TTC549 (cell line): ENCODE results near the gene HMOX2.

Experiments used
- FAIRE-seq: peaks from 2 replicates; lab custom pipeline; 2012; peaks lifted over from hg19 to GRCh38; lab: Jason Lieb, UNC

Gene HMOX2

DNA sequence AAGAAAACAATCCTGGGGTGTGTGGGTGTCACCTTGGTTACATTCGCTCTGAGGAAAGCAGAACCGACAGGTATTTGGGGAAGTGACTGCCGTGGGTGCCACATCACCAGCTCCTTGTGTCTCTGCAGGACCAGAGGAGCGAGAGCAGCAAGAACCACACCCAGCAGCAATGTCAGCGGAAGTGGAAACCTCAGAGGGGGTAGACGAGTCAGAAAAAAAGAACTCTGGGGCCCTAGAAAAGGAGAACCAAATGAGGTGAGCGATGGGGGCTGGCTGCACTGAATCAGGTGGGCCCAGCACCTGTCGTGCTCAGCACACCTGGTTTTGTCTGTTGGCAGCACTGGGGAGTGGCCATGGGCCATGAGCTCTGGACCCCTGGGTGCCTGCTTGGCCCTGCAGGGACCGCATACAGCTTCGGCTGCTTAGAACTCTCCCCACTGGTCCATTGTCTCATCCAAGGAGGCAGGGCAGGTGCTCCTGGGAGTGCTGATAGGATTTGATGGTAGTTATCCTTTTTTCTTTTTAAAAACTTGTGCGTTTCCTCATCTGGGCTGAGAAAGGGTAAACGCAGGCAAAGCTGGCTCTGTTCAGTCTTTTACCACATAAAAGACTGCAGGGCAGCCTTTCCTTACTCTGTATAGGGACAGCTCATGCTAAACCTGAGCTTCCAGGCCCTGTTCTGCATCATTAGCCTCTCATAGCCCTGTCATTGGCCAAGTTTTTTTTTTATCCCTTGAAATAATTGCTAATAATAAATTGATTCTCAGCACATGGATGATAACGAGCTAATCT is 29.4 kb downstream of the HMOX2 start:
- no peak for FAIRE-seq

DNA sequence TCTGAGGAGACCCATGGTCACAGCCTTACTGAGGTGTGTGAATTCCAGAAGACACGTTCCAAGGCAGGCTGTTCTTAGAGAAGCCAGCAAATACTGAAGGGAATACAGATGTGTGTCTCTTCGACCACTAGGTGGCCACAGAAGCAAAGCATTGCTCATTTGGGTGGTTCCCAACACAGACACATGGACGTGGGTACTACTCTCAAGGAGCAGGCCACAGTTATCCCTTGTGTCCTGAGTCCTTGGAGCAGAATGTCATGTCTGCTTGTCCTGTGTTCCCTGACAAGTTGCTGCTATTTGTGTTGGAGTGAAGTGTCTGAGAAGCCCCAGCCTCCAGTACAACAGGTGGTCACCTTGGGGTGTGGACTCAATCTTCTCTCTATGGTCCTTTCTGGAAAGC is 30.3 kb downstream of the HMOX2 start:
- peak; percentile 9 for FAIRE-seq

DNA sequence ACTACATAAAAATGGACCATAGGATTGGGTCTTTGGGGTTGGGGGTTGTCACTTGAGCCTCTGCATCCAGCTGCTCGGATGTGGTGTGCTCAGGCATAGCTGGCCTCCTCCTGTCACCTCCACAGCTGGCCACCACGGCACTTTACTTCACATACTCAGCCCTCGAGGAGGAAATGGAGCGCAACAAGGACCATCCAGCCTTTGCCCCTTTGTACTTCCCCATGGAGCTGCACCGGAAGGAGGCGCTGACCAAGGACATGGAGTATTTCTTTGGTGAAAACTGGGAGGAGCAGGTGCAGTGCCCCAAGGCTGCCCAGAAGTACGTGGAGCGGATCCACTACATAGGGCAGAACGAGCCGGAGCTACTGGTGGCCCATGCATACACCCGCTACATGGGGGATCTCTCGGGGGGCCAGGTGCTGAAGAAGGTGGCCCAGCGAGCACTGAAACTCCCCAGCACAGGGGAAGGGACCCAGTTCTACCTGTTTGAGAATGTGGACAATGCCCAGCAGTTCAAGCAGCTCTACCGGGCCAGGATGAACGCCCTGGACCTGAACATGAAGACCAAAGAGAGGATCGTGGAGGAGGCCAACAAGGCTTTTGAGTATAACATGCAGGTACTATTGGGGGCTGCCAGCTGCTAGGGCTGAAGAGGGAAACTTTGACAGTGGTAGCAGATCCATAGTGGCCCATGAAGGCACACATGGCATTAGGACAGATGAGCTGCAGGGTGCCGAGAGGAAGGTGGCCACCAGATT is 31.6 kb downstream of the HMOX2 start:
- no peak for FAIRE-seq

DNA sequence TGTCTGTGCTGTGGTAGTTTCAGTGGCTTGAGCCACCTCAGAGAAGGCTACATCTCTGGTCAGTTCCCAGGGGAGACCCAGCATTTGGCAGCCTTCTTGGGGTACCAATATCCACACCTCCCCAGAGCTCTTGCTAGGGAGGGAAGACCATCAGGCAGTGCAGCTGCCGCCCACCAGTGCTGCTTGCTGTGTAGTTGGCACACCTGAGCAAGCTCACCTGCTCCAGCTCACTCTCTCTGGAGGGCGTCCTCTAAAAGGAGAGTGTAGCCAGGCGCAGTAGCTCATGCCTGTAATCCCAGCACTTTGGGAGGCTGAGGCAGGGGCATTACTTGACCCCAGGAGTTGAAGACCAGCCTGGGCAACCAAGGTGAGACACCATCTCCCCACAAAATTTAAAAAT is 32.6 kb downstream of the HMOX2 start:
- no peak for FAIRE-seq

DNA sequence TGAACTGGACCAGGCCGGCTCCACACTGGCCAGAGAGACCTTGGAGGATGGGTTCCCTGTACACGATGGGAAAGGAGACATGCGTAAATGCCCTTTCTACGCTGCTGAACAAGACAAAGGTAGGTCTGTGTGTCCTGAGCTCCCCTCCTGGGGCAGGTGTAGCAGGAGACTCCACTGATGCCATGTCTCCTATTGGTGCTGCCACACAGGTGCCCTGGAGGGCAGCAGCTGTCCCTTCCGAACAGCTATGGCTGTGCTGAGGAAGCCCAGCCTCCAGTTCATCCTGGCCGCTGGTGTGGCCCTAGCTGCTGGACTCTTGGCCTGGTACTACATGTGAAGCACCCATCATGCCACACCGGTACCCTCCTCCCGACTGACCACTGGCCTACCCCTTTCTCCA is 33.2 kb downstream of the HMOX2 start:
- no peak for FAIRE-seq

DNA sequence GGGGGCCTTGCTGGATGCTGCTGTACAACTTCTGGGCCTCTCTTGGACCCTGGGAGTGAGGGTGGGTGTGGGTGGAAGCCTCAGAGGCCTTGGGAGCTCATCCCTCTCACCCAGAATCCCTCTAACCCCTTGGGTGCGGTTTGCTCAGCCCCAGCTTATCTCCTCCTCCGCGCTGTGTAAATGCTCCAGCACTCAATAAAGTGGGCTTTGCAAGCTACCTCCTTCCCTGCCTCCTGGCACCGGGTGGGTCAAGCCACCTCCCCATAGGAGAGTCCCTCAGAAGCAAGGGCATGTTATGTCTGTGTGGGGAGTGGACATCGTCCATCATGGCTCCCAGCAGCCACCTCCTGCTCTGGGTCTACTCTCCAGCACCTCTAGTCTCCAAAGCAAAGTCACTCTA is 33.9 kb downstream of the HMOX2 start:
- FAIRE-seq: no peak

DNA sequence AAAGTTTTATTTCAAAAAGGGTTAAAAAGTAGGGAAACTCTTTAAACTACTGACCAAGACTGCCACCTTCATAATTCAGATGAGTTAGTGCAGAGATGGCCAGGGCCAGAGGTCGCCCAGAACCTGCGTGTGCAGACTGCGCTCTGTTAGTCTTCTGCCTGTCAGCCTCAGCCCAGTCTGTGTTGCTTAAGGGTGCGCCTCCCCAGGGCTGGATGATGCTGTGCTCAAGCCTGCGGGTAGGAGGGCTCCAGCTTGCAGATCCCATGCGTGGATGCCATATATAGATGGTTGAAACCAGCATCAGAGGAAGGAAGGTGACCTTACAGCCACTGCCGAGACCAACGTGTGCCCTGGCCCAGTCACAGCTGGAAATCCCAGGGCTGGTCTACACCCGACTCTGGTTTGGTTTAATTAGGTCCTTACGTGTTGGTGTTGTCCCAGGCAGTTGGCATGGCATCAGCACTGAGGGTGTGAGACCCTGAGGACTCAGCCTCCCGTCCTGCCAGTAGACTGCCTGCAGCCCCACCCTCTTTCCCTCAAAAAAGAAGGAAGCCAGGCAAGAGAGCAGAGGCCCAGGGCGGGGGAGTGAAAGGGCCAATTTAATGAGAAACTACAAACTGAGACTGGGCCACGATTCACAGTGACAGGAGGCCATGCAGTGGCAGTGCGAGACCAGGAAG is 34.7 kb downstream of the HMOX2 start:
- FAIRE-seq: no peak

DNA sequence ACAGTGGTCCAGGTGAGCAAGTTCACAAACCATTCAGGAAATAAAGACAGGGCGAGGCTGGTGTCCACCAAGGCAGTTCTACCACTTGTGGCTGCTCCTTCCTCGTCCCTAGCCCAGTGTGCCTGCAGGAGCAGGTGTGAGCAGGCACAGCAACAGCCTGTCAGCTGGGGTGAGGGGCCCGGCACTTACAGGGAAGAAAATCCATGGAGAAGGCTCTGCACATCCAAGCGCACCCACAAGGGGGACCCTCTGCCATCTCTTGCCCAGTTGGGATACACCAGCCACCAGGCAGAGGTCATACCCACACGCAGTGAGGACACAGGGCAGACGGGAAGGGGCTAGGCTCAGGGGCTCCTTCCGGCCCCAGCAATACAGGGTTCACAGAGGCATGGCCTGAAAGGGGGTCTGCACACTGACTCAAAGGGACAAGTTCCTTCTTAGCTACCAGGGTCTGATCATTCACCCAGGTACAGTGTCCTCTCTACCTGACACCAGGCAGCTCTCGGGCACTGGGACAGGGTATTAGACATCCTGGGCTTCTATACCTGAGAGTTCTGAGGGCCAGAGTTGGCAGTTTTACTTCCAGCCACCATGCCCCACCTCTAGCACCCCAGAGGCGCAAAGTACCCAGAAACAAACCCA is 35.4 kb downstream of the HMOX2 start:
- no peak for FAIRE-seq

DNA sequence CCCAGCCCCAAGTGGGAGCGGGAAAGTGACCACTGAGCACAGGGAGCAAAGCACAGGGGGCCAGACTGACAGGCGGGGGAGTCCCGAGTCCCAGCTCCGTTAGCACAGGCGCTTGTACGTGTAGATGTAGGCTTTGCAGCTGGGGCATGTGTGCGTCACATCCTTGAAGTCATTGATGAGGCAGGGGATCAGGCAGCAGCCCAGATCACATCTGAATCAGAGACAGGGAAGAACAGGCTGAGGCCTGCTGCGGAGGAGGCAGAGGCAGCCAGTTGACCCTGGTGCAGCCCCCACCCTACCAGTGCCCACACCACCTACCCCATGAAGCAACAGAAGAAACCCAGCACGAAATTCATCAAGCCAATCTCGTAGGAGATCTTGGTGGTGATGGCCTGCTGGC is 36.3 kb downstream of the HMOX2 start:
- no peak for FAIRE-seq

DNA sequence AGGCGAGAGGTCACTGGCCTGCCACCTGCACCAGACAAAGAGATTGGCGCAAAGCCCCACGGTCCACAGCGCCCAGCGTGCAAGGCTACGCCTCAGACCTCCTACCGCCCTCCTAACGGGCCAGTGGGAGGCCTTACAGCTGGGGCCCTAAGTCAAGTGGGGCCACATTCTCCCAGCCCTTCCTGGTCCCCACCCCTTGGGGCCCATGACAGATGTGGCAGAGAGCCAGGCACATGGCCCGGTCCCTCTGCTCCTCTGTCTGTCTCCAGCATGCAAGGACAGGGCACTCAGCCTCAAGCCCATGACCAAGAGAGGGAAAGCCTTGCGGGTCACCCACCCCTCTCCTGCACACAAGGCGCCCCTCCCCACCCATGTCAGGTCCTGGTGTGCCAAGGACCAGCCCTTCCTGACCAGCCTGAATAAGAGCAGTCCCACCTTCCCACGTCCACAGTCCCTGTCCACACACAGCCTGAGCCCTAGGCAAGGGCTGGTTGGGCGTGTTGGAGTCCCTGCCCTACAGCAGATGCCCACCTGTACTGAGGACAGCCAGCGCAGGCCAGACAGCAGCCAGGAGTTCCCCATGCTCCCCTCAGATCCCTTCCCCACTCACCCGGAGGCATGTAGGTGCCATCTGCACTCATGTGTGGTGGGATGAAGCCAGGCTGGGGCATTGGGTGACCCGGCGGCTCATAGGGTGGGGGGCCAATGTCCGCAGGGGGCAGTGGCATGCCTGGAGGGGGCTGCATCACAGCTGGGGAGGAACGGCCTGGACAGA is 37.1 kb downstream of the HMOX2 start:
- no peak for FAIRE-seq

DNA sequence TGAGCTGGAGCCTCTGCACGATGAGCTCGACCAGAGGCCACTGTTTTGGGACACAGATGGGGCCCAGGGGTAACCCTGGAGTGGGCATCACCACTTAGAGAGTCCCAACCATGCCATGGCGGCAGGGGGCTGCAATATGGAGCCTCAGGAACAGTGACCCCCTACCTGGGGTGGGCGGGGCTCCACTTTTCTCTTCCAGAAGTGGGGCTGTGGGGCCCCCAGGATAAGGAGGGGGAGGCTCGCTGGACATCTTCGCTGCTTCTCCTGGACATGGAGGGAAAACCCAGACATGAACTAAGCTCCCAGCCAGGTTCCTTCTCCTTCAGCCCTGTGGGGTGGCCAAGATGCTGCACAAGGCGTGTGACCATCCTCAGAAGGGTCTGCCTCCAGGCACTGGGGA is 37.7 kb downstream of the HMOX2 start:
- no peak for FAIRE-seq

DNA sequence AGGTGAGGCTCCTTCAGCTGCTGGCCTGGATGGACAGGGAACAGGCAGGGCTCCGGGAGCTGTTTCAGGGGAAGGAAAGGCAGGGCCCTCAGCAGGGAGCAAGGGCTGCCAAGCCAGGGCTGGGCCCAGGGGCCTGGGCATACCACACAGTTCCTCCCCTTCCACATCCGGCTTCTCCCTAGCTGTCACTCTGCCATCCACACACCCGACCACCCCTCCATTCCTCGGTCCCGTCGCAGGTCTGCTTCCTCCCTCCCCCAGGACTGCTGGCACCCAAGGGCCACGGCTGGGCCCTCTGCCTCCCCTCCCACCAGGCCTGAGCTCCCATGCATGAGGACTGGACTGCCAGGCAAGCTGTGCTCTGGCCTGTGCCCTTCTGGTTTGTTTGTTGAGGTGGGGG is 38.4 kb downstream of the HMOX2 start:
- FAIRE-seq: no peak

DNA sequence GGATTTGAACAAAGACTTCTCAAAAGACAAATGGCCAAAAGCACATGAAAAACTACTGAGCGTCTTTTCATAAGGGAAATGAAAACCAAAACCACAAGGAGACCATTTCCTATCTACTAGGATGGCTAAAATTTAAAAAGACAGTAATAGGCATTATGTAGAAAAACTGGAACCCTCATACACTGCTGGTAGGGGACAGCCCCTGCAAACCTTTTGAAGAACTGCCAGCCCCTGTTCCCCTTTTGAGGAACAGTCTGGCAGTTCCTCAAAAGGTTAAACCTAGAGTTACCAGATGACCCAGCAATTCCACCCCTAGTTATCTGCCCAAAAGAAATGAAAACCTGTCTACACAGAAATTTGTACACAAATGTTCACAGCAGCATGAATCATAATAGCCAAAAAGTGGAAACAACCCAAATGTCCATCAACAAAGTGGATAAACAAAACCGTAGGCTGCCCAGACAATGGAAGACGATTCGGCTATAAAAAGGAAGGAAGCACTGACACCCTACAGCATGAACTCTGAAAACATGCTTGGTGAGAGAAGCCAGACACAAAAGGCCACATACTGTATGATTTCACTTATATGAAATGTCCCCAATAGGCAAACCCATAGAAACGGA is 39.5 kb downstream of the HMOX2 start:
- FAIRE-seq: no peak

DNA sequence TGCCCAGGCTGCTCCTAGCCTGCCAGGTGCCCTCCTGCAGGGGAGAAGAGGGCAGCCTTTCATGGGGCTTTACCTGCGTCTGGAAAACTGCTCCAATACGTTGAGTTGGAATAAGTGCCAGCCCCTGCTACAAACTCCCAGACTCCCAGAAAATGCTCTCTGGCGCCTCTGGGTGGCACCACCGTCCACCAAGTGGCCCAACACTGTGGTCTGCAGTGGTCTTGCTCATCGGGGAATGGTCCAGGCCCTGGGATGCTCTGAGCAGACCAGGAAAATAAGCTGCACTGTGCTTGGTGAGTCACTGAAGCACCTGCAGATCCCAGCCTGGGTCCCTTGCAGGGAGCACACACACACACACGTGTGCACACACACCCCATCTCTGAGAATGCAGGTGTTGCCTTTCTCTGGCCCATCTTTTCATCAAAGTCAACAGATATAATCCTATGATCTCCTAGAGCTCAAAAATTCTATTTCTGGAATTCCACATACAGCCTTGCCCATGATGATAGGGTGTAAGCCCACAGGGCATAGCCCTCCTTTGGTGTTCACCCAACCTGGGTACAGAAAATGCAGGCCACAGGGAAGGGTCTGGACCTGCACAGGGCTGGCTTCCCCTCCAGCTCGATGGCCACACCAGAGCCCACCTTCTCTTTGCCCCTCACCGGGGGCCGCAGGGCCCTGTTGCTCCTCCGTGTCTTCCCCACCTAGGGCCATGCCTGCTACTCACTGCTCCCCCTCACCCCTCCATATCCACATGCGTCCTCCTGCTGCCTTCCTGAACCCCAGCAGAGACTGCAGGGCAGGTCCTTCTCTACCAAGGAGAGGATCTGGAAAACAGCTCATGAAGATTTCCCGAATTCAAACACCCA is 41.8 kb downstream of the HMOX2 start:
- no peak for FAIRE-seq

DNA sequence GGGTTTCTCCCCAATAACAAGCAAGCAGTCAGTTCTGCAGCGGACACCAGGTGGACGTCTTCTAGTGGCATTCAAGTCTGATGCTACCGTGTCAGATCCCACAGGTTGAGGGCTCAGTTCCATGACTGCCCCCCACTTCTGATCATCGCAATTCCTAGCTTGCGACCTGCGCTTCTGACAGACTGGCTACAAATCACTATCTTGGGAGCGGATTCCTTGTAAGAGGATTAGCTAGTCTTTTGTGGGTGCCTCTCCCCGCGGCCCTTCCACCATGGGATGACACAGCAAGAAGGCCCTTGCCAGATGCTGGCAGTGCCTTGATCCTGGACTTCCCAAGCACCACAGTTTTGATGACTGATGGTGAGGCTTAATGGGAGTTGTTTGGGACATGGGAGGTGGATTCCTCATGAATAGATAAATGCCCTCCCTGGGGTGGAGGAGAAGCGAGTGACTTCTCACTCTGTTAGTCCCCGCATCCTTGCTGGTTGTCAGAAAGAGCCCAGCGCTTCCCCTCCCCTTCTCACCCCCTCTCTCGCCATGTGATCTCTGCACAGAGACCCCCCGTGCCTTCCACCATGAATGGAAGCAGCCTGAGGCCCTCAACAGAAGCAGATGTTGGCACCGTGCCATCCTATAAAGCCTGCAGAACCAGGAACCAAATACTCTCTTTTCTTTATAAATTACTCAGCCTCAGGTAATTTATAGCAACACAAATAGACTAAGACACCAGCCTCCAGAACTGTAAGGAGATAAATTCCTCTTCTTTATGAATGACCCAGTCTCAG is 43.3 kb downstream of the HMOX2 start:
- no peak for FAIRE-seq

DNA sequence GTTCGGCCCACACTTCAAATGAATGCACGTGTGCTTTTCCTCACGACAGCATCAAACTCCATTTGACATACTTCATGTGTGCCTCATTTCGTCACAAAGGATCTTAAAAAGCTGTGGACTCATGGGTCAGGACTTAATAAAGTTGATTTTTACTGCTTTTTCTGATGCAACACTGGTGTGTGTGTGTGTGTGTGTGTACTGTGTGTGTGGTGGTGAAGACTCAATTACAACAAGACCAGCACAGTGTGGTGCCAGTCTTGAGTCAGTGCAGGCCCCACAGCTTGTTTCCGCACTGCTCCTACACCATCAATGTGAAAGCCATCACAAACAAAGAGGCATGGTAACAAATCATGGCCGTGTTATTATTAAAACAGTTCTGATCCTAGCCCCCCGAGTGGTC is 44.7 kb downstream of the HMOX2 start:
- FAIRE-seq: no peak

DNA sequence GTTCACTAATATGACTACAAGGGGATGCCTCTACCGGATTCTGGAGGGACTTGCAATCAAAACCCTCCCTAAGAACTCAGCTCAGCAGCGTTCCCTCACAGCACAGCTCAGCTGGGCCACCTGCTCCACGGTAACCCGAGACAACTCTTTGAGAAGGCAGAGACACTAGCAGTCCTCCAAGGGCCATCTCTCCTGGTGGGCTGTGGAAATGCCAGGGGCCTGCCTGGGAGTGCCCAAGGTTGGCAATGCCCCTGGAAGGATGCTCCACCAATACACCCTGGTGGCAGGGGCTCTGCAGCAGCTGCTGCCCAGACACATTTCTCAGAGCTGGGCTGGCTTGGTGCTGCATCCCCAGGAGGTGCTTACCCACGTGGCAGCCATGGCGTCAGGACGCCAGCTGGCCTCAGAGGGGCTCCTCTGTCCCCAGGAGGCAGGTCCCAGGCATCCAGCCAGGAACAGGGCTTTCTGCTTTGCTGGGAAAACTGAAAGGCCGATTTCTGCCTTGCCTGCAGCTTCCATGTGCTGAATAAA is 45.9 kb downstream of the HMOX2 start:
- no peak for FAIRE-seq

DNA sequence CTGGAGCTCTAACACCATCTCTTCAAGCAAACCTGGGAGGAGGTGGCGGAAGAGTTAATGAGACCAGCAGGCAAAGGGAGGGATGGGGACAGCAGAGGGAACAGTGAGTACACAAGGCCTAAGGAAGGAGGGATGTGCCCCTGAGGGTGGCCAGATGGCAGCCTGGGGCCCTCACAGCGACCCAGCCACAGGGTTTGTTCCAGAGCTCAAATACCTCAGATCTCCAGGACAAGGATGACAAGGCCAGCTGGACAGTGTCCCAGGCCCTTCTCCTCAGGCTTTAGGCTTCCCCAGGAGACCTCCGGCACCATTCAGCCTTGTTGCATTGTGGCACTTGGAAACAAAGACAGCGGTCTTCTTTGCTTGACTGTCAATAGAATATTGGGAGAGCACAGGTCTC is 47.5 kb downstream of the HMOX2 start:
- FAIRE-seq: no peak

DNA sequence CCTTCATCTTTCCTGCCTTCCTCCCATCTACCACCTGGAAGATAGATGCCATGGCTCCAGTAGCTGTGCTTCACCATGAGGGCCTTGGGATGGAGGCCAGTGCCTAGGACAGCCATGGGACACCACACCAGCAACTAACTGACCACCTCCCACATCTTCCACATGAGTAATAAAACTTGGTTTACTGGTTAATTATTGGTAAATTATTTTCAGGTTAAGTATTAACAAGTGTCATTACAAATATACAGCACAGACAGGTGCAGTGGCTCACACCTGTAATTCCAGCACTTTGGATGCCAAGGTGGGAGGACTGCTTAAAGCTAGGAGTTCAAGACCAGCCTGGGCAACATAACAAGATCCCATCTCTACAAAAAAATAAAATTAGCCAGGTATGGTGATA is 48.4 kb downstream of the HMOX2 start:
- FAIRE-seq: no peak

DNA sequence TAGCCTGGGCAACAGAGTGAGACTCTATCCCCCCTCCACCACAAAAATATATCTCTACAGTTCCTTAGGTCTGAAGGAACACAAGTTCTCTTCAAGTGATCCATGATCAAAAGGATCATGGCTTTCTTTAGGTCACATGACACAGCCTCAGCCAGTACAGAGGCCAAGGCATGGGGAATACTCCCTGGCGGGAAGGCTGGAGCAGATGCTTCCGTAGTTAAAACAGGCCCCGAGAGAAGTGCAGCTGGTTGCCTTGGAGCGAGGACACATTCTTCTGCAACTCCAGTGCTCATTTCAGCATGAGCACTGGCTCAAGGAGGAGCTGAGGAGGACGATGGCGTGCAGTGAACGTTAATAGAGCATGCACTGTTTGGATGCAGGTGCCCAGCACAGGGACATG is 48.9 kb downstream of the HMOX2 start:
- no peak for FAIRE-seq
